HCT116 (cell line): ENCODE data around the gene PRPF8. TPM values are rescaled to one million over a fixed set of nuclear protein-coding genes. Genes with fewer than 3 reads are reported as not detected.

ENCODE experiments used
- ATAC-seq: fragments of 200-7000 bp; cut with Tn5 transposase; 2 replicates; pipeline ENCODE4 v1.9.1; 2020; ENCODE audit warnings: mild to moderate bottlenecking, moderate library complexity
- BruUV-seq: library from RNA; stranded (reverse); fragments of 400-500 nt; replicated peaks from 2 replicates; lab custom pipeline; 2021; lab: Mats Ljungman, UMichigan
- CTCF ChIA-PET: fragments of 300-600 bp; sonication (Branson Sonifier 250); formaldehyde crosslinking; loops from one replicate; lab custom pipeline; 2021; ENCODE audit warnings: antibody characterized with exemption; lab: Charles Lee
- POLR2A ChIA-PET: fragments of 300-600, 350-600 bp; sonication (Branson Sonifier 250); formaldehyde crosslinking; loops from one replicate; lab custom pipeline; 2021; ENCODE audit warnings: antibody characterized with exemption; lab: Charles Lee
- RAD21 ChIA-PET, 2 experiments: fragments of 300-600 bp; sonication (Branson Sonifier 250); formaldehyde crosslinking; loops; one replicate each; lab custom pipeline; 2023; ENCODE audit warnings: low total read pairs in 2 of 2; ENCODE audit not compliant: uncharacterized antibody in 2 of 2, unreplicated experiment in 2 of 2, low non-redundant PET in 1 of 2; lab: Charles Lee
- DNase-seq: peaks from one replicate; pipeline ENCODE4 v3.0.0-alpha.2; 2010; ENCODE audit warnings: low read depth, low spot score
- H2AFZ ChIP-seq: fragments of 200-600 bp; shearing (Covaris generic), sonication (generic); 2 replicates; pipeline ENCODE4 v1.6.1; 2017; ENCODE audit warnings: low read depth, mixed run types, mixed read lengths, antibody characterized with exemption, low read length; ENCODE audit not compliant: poor library complexity, severe bottlenecking
- H3K27ac ChIP-seq: 2 replicates; pipeline ENCODE4 v1.5.1; 2012; ENCODE audit warnings: low read depth, low read length
- H3K27me3 ChIP-seq: fragments of 200-600 bp; sonication (generic); 2 replicates; pipeline ENCODE4 v1.6.1; 2016; ENCODE audit warnings: mixed run types, low read length, mixed read lengths; ENCODE audit not compliant: insufficient read depth
- H3K36me3 ChIP-seq, 2 experiments: fragments of 200-500 bp in 1 of 2; fragments of 200-600 bp in 1 of 2; sonication (Bioruptor generic) in 1 of 2; sonication (generic) in 1 of 2; 2 replicates each; pipeline versions ENCODE4 v1.5.1 to v1.6.1; 2014 to 2016; ENCODE audit warnings: low read length in 2 of 2, inconsistent platforms in 1 of 2, mixed read lengths in 1 of 2, mixed run types in 1 of 2; ENCODE audit not compliant: insufficient read depth in 2 of 2, control insufficient read depth in 1 of 2
- H3K4me1 ChIP-seq, 2 experiments: fragments of 200-600 bp in 1 of 2; sonication (generic) in 1 of 2; 2 replicates each; pipeline versions ENCODE4 v1.5.1 to v1.6.1; 2012 to 2017; ENCODE audit warnings: low read length in 2 of 2, inconsistent platforms in 1 of 2, mild to moderate bottlenecking in 1 of 2, mixed read lengths in 1 of 2, mixed run types in 1 of 2, moderate library complexity in 1 of 2; ENCODE audit not compliant: insufficient read depth in 2 of 2, control insufficient read depth in 1 of 2
- H3K4me2 ChIP-seq: fragments of 200-600 bp; sonication (generic); 2 replicates; pipeline ENCODE4 v1.6.1; 2017; ENCODE audit warnings: mixed run types, low read length, mixed read lengths
- H3K4me3 ChIP-seq, 2 experiments: fragments of 200-600 bp in 1 of 2; sonication (generic) in 1 of 2; replicated peaks in 1 of 2; 2 replicates each; pipeline ENCODE4 v1.5.1; 2011 to 2016; ENCODE audit warnings: low read length in 2 of 2, control low read depth in 1 of 2, low read depth in 1 of 2, mild to moderate bottlenecking in 1 of 2, mixed read lengths in 1 of 2, mixed run types in 1 of 2
- H3K79me2 ChIP-seq: fragments of 200-600 bp; sonication (generic); 2 replicates; pipeline ENCODE4 v1.6.1; 2017; ENCODE audit warnings: mild to moderate bottlenecking, mixed run types, low read length, moderate library complexity, mixed read lengths; ENCODE audit not compliant: insufficient read depth
- H3K9ac ChIP-seq: fragments of 200-600 bp; sonication (generic); 2 replicates; pipeline ENCODE4 v1.6.1; 2016; ENCODE audit warnings: low read length, mixed read lengths
- H3K9me2 ChIP-seq: fragments of 200-600 bp; sonication (generic), shearing (Covaris generic); 2 replicates; pipeline ENCODE4 v1.6.1; 2017; ENCODE audit warnings: mixed run types, mild to moderate bottlenecking, moderate library complexity; ENCODE audit not compliant: insufficient read depth
- H3K9me3 ChIP-seq, 2 experiments: fragments of 200-500 bp in 1 of 2; fragments of 200-600 bp in 1 of 2; sonication (Bioruptor generic) in 1 of 2; sonication (generic) in 1 of 2; 2 replicates each; pipeline ENCODE4 v1.6.1; 2014 to 2017; ENCODE audit warnings: low read length in 2 of 2, mixed read lengths in 2 of 2, inconsistent platforms in 1 of 2, low read depth in 1 of 2, mild to moderate bottlenecking in 1 of 2, mixed run types in 1 of 2, moderate library complexity in 1 of 2; ENCODE audit not compliant: control insufficient read depth in 1 of 2, insufficient read depth in 1 of 2
- H4K20me1 ChIP-seq: fragments of 200-600 bp; sonication (generic), shearing (Covaris generic); 2 replicates; pipeline ENCODE4 v1.6.1; 2017; ENCODE audit warnings: mixed run types, mild to moderate bottlenecking, moderate library complexity; ENCODE audit not compliant: insufficient read depth
- CEBPB ChIP-seq: IDR thresholded peaks from 2 replicates; pipeline ENCODE4 v1.6.1; 2012; ENCODE audit warnings: low read depth
- EGR1 ChIP-seq: IDR thresholded peaks from 2 replicates; pipeline ENCODE4 v1.6.1; 2012; ENCODE audit warnings: low read depth
- ELF1 ChIP-seq: IDR thresholded peaks from 2 replicates; pipeline ENCODE4 v1.6.1; 2012; ENCODE audit warnings: low read depth, borderline replicate concordance
- EZH2phosphoT487 ChIP-seq: fragments of 200-600 bp; IDR thresholded peaks from 2 replicates; pipeline ENCODE4 v1.6.1; 2018; ENCODE audit warnings: antibody characterized with exemption, borderline replicate concordance
- FOSL1 ChIP-seq: IDR thresholded peaks from 2 replicates; pipeline ENCODE4 v1.6.1; 2012; ENCODE audit warnings: low read depth
- JUND ChIP-seq: IDR thresholded peaks from 2 replicates; pipeline ENCODE4 v1.6.1; 2012
- MAX ChIP-seq: IDR thresholded peaks from 2 replicates; pipeline ENCODE4 v1.6.1; 2012
- POLR2A ChIP-seq: IDR thresholded peaks from 2 replicates; pipeline ENCODE4 v1.7.0; 2011; ENCODE audit warnings: borderline replicate concordance; ENCODE audit not compliant: insufficient read depth, insufficient read length; ENCODE audit errors: extremely low read depth
- RAD21 ChIP-seq: IDR thresholded peaks from 2 replicates; pipeline ENCODE4 v1.6.1; 2012; ENCODE audit warnings: low read depth, mild to moderate bottlenecking
- SP1 ChIP-seq: IDR thresholded peaks from 2 replicates; pipeline ENCODE4 v1.6.1; 2012; ENCODE audit warnings: low read depth
- SRF ChIP-seq: IDR thresholded peaks from 2 replicates; pipeline ENCODE4 v1.6.1; 2012; ENCODE audit warnings: low read depth
- ZBTB33 ChIP-seq: IDR thresholded peaks from 2 replicates; pipeline ENCODE4 v1.6.1; 2011; ENCODE audit warnings: mild to moderate bottlenecking, low read length, moderate library complexity; ENCODE audit not compliant: insufficient replicate concordance; ENCODE audit errors: extremely low read depth
- ZFX ChIP-seq: fragments of 450-650 bp; IDR thresholded peaks from 2 replicates; pipeline ENCODE4 v1.6.1; 2017
- ZNF274 ChIP-seq: fragments of 200-500 bp; sonication (Bioruptor generic); IDR thresholded peaks from 2 replicates; pipeline ENCODE4 v1.6.1; 2014; ENCODE audit warnings: mild to moderate bottlenecking, low read depth, low read length, inconsistent platforms
- intact Hi-C: fragments of 100-400 bp; cut with micrococcal nuclease; formaldehyde crosslinking; loops from 2 replicates; pipeline ENCODE4 v1.10.0; 2022
- total RNA-seq: library from RNA; stranded (reverse); gene quantifications from one replicate; pipeline ENCODE4 v1.2.1, GENCODE V29; 2021; ENCODE audit not compliant: unreplicated experiment

PRPF8 gene
- total RNA-seq, 1 experiment from 2014 or later = 386 TPM

GRCh38 chr17:1646199-1646875, 38.3 kb downstream of the PRPF8 start:
- TSS peak; percentile 19 for BruUV-seq
- H3K27me3 ChIP-seq = no peaks in the 10 kb centered on the region
- H3K9me3 ChIP-seq = no peaks in the 10 kb centered on the region
- ChIA-PET POLR2A (no interaction called here), CTCF (interaction anchor here (1.4 to 4.2 kb wide), 3 partner anchors 16 to 73 kb away, joined by 3 to 70 read pairs (median 5); partner anchors contain the start of gene SLC43A2)
- intact Hi-C loops = loop anchor here (5.0 kb wide), 1 partner anchor 389 kb away; no protein-coding TSS in a partner anchor
- H2AFZ ChIP-seq = no peak overlapping the region
- H4K20me1 ChIP-seq = no peaks in the 10 kb centered on the region
- DNase-seq (no peak), ATAC-seq (no peak)
- H3K9ac ChIP-seq = no peak overlapping the region
- no peak overlapping the region for H3K27ac ChIP-seq
- no peak overlapping the region for H3K4me3 ChIP-seq
- H3K36me3 ChIP-seq = peaks cover 7% of the 10 kb centered on the region in 2 experiments; a peak in 3 of 4 replicates
- H3K9me2 ChIP-seq = no peaks in the 10 kb centered on the region
- H3K79me2 ChIP-seq = no peaks in the 10 kb centered on the region
- H3K4me2 ChIP-seq = no peak overlapping the region
- peaks cover 30 to 60% of the 10 kb centered on the region in 2 experiments for H3K4me1 ChIP-seq
- TF ChIP-seq EGR1 (no peak), FOSL1 (no peak), SP1 (no peak), RAD21 (no peak), JUND (no peak), SRF (no peak), ZNF274 (no peak), EZH2phosphoT487 (no peak), CEBPB (no peak), ZFX (no peak), MAX (no peak), POLR2A (no peak), ELF1 (no peak), ZBTB33 (no peak)
- TF ChIP-seq, all 23 proteins: peak for 0
- RAD21 ChIA-PET = interaction anchor here in 1 of 2 experiments (0.6 kb wide), 1 partner anchor 132 kb away, joined by 6 read pairs; no protein-coding TSS in a partner anchor
